K562 (cell line): ENCODE results near the gene VPS11. TPM values are rescaled to one million over a fixed set of nuclear protein-coding genes. Genes with fewer than 3 reads are reported as not detected.

Experiments used
- BHLHE40 ChIP-seq: IDR thresholded peaks from 2 replicates; pipeline ENCODE4 v1.6.1; 2011; ENCODE audit warnings: low read length, improper control_type of control experiment
- DEAF1 ChIP-seq: fragments of 450-650 bp; formaldehyde crosslinking; IDR thresholded peaks from 2 replicates; pipeline ENCODE4 v1.4.0; 2020; ENCODE audit warnings: mild to moderate bottlenecking, moderate library complexity
- FOXM1 ChIP-seq, 2 experiments: fragments of 450-650 bp in 1 of 2; sonication (generic) in 1 of 2; formaldehyde crosslinking in 1 of 2; IDR thresholded peaks; 2 replicates each; pipeline versions ENCODE4 v1.6.1 to v1.9.0; 2017 to 2022; ENCODE audit warnings: low read depth in 2 of 2, mild to moderate bottlenecking in 2 of 2, missing genetic modification reagents in 1 of 2, moderate library complexity in 1 of 2
- FUS ChIP-seq: fragments of 200-400 bp; formaldehyde crosslinking; optimal IDR thresholded peaks from 2 replicates; pipeline ENCODE3; 2017; ENCODE audit warnings: low read depth, low read length
- GTF2F1 ChIP-seq: IDR thresholded peaks from 2 replicates; pipeline ENCODE4 v1.6.1; 2011; ENCODE audit warnings: low read depth, low read length, improper control_type of control experiment
- HDAC3 ChIP-seq: fragments of 450-650 bp; IDR thresholded peaks from 2 replicates; pipeline ENCODE4 v1.6.1; 2018; ENCODE audit warnings: borderline replicate concordance, mild to moderate bottlenecking, moderate library complexity; ENCODE audit not compliant: partially characterized antibody
- KLF6 ChIP-seq: fragments of 250-450 bp; sonication (Bioruptor Pico); IDR thresholded peaks from 2 replicates; pipeline ENCODE4 v1.4.0; 2020; ENCODE audit warnings: mild to moderate bottlenecking, moderate library complexity, borderline replicate concordance
- LCOR ChIP-seq: sonication (generic); formaldehyde crosslinking; IDR thresholded peaks from 2 replicates; pipeline ENCODE4 v1.8.0; 2022; ENCODE audit warnings: mild to moderate bottlenecking, missing genetic modification reagents
- MEIS2 ChIP-seq: fragments of 450-650 bp; IDR thresholded peaks from 2 replicates; pipeline ENCODE4 v1.6.1; 2014; ENCODE audit warnings: mild to moderate bottlenecking; ENCODE audit not compliant: partially characterized antibody
- PCBP1 ChIP-seq: fragments of 200-400 bp; formaldehyde crosslinking; IDR thresholded peaks from 2 replicates; pipeline ENCODE4 v1.6.1; 2018; ENCODE audit warnings: mild to moderate bottlenecking, low read depth, low read length; ENCODE audit not compliant: poor library complexity, severe bottlenecking
- POLR2G ChIP-seq: fragments of 200-400 bp; formaldehyde crosslinking; IDR thresholded peaks from 2 replicates; pipeline ENCODE4 v1.6.1; 2017; ENCODE audit warnings: low read depth, mild to moderate bottlenecking, antibody characterized with exemption, low read length, moderate library complexity
- RBM22 ChIP-seq: fragments of 200-400 bp; formaldehyde crosslinking; IDR thresholded peaks from 2 replicates; pipeline ENCODE4 v1.6.1; 2018; ENCODE audit warnings: low read length, low read depth; ENCODE audit not compliant: poor library complexity, severe bottlenecking
- SMAD3 ChIP-seq: fragments of 450-650 bp; formaldehyde crosslinking; conservative IDR thresholded peaks from 2 replicates; pipeline ENCODE4 v1.4.0; 2020; ENCODE audit warnings: mild to moderate bottlenecking
- TRIM24 ChIP-seq, 2 experiments: fragments of 450-650 bp; IDR thresholded peaks; 2 replicates each; pipeline ENCODE4 v1.6.1; 2016
- USF2 ChIP-seq: sonication (generic); formaldehyde crosslinking; IDR thresholded peaks from 2 replicates; pipeline ENCODE4 v1.5.0; 2020; ENCODE audit warnings: missing genetic modification reagents
- ZBTB11 ChIP-seq, 3 experiments: fragments of 200-800 bp in 1 of 3; fragments of 250-450 bp in 1 of 3; fragments of 450-650 bp in 1 of 3; sonication (Bioruptor Pico) in 1 of 3; sonication (Bioruptor generic) in 1 of 3; formaldehyde crosslinking in 1 of 3; IDR thresholded peaks; 2 replicates each; pipeline versions ENCODE4 v1.6.1 to v1.8.0; 2016 to 2022; ENCODE audit warnings: mild to moderate bottlenecking in 2 of 3, missing genetic modification characterization in 2 of 3, missing compliant biosample characterization in 1 of 3, moderate library complexity in 1 of 3
- ZBTB8A ChIP-seq: fragments of 450-650 bp; IDR thresholded peaks from 2 replicates; pipeline ENCODE4 v1.6.1; 2018; ENCODE audit warnings: mild to moderate bottlenecking, moderate library complexity; ENCODE audit not compliant: partially characterized antibody
- ZNF146 ChIP-seq: IDR thresholded peaks from one replicate; pipeline ENCODE4 v1.6.1; 2018; ENCODE audit warnings: missing compliant biosample characterization; ENCODE audit not compliant: unreplicated experiment
- ZNF232 ChIP-seq: sonication (generic); formaldehyde crosslinking; IDR thresholded peaks from 2 replicates; pipeline ENCODE4 v1.8.0; 2022; ENCODE audit warnings: mild to moderate bottlenecking, missing genetic modification reagents
- ZNF785 ChIP-seq: fragments of 250-450 bp; sonication (Bioruptor Pico); IDR thresholded peaks from 2 replicates; pipeline ENCODE4 v1.4.0; 2020; ENCODE audit warnings: mild to moderate bottlenecking
- polyA plus RNA-seq, 8 experiments: library from polyadenylated mRNA; depleted of rRNA in 4 of 8; stranded (reverse) in 5 of 8; unstranded in 3 of 8; fragments of >200 nt; fragmentation: Nextera tagmentation in 2 of 8; fragmentation: Illumina TruSeq in 1 of 8; extraction: Ambion mirVana in 2 of 8; extraction: Trizol in 1 of 8; gene quantifications; 2 replicates each; pipeline versions ENCODE4 v1.2.1 to v1.2.3, GENCODE V29; 2011 to 2014; ENCODE audit warnings: inconsistent platforms in 1 of 8, missing spikeins in 1 of 8
- total RNA-seq, 7 experiments: library from RNA; depleted of rRNA in 6 of 7; stranded (reverse); fragments of >200 nt in 6 of 7; fragmentation: Illumina TruSeq in 2 of 7; extraction: Trizol in 2 of 7; gene quantifications; 2 replicates each; pipeline versions ENCODE4 v1.2.1 to v1.2.3, GENCODE V29; 2011 to 2021; ENCODE audit warnings: low replicate concordance in 1 of 7

The VPS11 gene
- total and polyA plus RNA-seq, 9 of the 15 experiments (the other 6 are each of a cell fraction or from before 2014, with no cell fraction given), result 14.1 to 35.5 (median 27.5) TPM

- TF ChIP-seq HDAC3 (peak; percentile 40), LCOR (CRISPR knock-in tag) (peak; percentile 26; the same call in 1 of the 2 replicates), SMAD3 (0 out of 2 replicates have a peak, but pooled peaks have one; percentile 23), RBM22 (peak; percentile 46), ZNF146 (CRISPR knock-in tag) (no peak), PCBP1 (no peak), ZBTB11 (CRISPR knock-in tag; IDR thresholded peaks at IDR 0.05) (no peak), ZNF232 (CRISPR knock-in tag) (no peak), FOXM1 (IDR thresholded peaks at IDR 0.05; ENCODE audit: low read depth) (no peak), FOXM1 (CRISPR knock-in tag; IDR thresholded peaks at IDR 0.05; ENCODE audit: low read depth) (no peak), KLF6 (CRISPR knock-in tag) (no peak), GTF2F1 (no peak), TRIM24 (IDR thresholded peaks at IDR 0.05) (no peak), ZNF785 (CRISPR knock-in tag) (no peak), DEAF1 (CRISPR knock-in tag) (no peak), FUS (no peak), USF2 (CRISPR knock-in tag) (no peak), BHLHE40 (no peak), ZBTB8A (no peak), POLR2G (peak; percentile 79), MEIS2 (no peak)
These were observed 25.5 kb downstream of the VPS11 start (continued) for GRCh38 chr11:119092880-119093842.
